SHP77 treated with DMSO at 0.1 percent for 48 hours (cell line): ENCODE data around the gene TYMS.

ENCODE experiments used
- DNase-seq: peaks from one replicate; lab custom pipeline; 2025; lab: John Stamatoyannopoulos, UW

TYMS gene

DNA sequence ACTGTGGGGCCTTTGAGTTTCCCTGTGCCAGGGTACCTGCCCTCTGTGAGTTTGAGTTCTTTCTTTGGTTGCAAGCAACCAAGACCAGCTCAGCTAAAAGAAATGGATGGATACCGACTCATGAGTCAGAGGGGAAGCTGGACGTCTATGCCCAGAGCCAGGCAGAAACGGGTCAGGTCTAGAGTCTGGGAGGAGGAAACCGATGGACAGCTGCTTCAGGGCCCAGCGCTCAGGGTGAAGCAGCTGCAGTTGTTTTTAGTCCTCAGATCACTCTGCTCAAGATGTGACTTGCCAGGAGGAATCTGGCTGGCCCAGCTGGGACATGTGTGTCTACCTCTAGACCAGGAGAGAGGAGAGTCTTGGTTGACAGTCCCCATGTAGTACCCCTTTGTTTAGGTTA lies 10.1 kb upstream of the TYMS start:
- DNase-seq, result no peak

GRCh38 chr18:649341-649740 lies 8.1 kb upstream of the TYMS start:
- DNase-seq, result no peak

DNA sequence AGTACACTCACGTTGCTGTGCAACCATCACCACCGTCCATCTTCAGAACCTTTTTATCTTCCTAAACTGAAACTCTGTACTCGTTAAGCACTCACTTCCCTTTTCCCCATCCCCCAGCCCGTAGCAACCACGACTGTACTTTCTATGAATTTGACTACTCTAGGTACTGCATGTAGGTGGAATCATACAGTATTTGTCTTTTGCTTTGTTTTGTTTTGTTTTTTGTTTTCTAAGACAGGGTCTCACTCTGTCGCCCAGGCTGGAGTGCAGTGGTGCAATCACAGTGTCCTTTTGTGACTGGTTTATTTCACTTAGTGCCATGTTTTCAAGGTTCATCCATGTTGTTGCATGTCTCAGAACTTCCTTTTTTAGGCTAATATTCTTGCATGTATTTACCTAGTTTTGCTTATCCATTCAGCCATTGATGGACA lies 7.0 kb upstream of the TYMS start:
- no peak for DNase-seq

GRCh38 chr18:652131-652530 lies 5.3 kb upstream of the TYMS start:
- DNase-seq, result no peak

GRCh38 chr18:653512-653911 lies 3.9 kb upstream of the TYMS start:
- DNase-seq, result no peak

GRCh38 chr18:654601-655000 lies 2.9 kb upstream of the TYMS start:
- no peak for DNase-seq

DNA sequence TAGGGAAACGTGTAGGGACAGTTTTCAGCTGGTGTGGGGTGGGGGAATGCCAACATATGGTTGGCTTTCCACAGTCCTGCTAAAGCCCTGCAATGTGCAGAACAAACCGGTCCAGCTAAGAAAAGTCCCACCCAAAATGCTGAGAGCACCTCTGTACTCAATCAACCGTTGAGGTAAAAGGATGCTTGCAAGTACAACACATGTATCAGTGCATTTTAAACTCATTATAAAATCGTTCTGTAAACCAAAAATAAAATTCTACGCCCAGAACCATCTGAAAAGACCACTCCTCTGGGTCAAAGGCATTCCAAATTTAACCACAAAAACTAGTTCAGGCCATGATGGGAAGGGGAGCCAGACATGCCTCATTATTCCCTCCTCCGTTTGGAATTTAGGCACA lies 2.0 kb upstream of the TYMS start:
- DNase-seq, result no peak

DNA sequence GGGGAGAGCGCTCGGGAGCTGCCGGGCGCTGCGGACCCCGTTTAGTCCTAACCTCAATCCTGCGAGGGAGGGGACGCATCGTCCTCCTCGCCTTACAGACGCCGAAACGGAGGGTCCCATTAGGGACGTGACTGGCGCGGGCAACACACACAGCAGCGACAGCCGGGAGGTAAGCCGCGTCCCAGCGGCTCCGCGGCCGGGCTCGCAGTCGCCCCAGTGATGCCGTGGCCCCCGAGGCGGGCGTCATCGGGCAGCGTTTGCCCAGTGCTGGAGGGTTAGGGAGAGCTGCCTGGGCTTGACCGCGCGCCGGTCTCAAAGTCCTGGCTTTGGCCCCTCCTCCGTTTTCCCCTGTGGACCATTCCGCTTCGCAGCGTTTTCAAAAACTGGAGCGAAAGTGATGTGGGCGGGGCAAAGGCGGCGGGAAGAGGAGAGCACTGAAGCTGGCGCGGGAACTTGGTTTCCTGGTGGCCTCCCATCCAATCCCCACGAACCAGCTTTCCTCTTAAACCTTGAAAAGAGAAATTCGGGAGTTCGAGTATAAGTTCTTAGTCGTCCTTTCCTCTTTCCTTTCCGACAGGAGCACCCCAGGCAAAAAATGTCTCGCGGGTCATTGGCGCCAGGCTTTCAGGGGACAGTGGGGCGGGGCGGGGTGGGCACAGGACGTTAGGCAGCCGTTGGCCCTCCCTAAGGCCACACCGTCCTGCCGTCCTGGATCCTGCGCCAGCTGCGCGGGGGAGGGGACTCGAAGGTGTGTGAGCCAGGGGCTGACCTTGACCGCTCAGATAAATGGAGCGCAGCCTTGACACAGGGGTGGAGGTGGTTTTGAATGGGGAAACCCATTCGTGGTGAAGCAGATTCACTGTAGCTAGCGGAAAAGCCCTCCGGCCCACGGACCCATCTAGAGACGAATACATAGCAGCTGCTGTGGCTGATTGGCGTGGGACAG lies 821 bp downstream of the TYMS start:
- peak; percentile 78 for DNase-seq

GRCh38 chr18:658947-659533 lies 1.6 kb downstream of the TYMS start:
- no peak for DNase-seq

DNA sequence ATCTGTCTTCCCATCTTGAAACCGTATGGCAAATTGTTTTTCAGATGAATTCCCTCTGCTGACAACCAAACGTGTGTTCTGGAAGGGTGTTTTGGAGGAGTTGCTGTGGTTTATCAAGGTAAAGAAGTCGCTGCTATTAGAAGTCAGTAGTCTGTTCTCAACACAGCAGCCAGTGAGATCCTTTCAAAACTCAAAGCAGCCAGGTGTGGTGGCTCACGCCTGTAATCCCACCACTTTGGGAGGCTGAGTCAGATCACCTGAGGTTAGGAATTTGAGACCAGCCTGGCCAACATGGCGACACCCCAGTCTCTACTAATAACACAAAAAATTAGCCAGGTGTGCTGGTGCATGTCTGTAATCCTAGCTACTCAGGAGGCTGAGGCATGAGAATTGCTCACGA lies 2.1 kb downstream of the TYMS start:
- DNase-seq, result no peak

DNA sequence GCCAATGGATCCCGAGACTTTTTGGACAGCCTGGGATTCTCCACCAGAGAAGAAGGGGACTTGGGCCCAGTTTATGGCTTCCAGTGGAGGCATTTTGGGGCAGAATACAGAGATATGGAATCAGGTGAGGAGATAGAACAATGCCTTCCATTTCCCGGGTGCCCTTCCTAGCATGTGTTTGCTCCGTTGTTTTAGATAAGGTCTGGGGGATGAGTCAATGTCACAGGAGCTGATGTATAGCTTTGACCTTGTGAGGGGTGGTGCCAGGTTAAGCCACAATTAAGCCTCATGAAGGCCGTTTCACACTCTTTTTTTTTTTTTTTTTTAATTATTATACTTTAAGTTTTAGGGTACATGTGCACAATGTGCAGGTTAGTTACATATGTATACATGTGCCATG lies 4.7 kb downstream of the TYMS start:
- DNase-seq, result no peak

- no peak for DNase-seq
Measured at GRCh38 chr18:666177-666576, 8.7 kb downstream of the TYMS start.

GRCh38 chr18:666628-667027 lies 9.2 kb downstream of the TYMS start:
- no peak for DNase-seq

DNA sequence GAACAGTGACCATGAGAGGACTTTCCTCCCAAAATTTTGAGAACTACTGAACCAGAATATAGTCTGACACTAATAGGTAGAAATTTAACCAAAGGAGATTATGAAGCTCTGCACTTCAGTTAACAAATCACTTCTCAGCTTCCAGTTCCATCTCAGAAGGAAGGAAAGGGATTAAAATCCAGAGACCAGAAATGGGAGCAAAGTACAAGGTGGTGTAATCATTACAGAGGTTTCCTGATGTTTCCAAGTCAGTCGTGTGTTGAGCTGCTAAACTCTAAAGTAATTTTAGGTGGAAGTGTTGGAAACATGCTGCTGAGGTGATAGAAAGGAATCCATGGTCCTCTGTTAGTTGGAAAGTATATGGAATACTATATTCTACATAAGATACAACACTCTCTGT lies 10.8 kb downstream of the TYMS start:
- DNase-seq, result no peak

- no peak for DNase-seq
Measured at GRCh38 chr18:669077-669476, 11.6 kb downstream of the TYMS start.

DNA sequence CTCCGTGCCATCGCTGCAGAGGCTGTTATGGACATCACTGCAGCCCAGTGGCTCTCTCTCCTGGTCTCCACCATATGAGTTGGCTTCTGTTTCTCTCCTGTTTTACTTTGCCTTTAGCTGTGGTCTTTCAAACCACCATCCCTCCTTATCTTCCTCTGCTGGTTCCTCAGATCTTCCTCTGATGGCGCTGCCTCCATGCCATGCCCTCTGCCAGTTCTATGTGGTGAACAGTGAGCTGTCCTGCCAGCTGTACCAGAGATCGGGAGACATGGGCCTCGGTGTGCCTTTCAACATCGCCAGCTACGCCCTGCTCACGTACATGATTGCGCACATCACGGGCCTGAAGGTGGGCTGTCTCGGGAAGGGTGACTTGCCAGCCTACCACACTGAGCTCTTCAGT lies 13.1 kb downstream of the TYMS start:
- no peak for DNase-seq

- DNase-seq, result no peak
Measured at GRCh38 chr18:671405-671804, 14.0 kb downstream of the TYMS start.

DNA sequence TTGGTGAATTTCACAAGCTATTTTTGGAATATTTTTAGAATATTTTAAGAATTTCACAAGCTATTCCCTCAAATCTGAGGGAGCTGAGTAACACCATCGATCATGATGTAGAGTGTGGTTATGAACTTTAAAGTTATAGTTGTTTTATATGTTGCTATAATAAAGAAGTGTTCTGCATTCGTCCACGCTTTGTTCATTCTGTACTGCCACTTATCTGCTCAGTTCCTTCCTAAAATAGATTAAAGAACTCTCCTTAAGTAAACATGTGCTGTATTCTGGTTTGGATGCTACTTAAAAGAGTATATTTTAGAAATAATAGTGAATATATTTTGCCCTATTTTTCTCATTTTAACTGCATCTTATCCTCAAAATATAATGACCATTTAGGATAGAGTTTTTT lies 15.9 kb downstream of the TYMS start:
- DNase-seq, result no peak

DNA sequence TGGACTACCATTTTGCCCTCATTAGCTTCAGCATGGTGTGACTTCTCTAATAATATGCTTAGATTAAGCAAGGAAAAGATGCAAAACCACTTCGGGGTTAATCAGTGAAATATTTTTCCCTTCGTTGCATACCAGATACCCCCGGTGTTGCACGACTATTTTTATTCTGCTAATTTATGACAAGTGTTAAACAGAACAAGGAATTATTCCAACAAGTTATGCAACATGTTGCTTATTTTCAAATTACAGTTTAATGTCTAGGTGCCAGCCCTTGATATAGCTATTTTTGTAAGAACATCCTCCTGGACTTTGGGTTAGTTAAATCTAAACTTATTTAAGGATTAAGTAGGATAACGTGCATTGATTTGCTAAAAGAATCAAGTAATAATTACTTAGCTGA lies 16.3 kb downstream of the TYMS start:
- no peak for DNase-seq

DNA sequence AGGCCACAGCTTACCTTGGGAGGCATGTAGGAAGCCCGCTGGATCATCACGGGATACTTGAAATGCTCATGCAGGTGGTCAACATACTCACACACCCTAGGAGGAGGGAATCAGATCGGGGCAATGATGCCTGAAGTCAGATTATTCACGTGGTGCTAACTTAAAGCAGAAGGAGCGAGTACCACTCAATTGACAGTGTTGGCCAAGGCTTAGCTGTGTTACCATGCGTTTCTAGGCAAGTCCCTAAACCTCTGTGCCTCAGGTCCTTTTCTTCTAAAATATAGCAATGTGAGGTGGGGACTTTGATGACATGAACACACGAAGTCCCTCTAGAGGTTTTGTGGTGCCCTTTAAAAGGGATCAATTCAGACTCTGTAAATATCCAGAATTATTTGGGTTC lies 17.9 kb downstream of the TYMS start:
- no peak for DNase-seq

GRCh38 chr18:676069-676468 lies 18.6 kb downstream of the TYMS start:
- DNase-seq, result no peak

GRCh38 chr18:676736-677135 lies 19.3 kb downstream of the TYMS start:
- DNase-seq, result no peak

DNA sequence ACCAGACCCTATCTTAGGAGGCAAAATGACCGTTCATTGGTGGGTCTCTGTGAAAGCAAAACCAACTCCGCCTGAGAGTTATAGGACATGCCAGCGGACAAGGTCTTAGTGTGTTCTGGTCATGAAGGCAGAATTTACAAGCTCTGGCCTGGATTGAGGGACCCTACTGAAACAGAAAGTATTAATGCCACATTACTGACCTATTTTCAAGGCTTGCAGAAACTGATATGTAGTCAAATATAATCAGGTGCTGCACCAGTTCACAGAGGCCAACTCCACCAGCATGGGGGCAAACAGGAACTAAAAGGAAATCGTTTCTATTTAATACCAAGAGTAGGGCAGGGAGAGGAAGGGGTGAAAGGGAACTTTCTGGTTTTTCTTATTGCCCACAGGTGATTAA lies 19.7 kb downstream of the TYMS start:
- DNase-seq, result no peak

- DNase-seq, result no peak
Measured at GRCh38 chr18:677951-678381, 20.5 kb downstream of the TYMS start.
